ENCODE measurements around the gene DIP2C.

DNA sequence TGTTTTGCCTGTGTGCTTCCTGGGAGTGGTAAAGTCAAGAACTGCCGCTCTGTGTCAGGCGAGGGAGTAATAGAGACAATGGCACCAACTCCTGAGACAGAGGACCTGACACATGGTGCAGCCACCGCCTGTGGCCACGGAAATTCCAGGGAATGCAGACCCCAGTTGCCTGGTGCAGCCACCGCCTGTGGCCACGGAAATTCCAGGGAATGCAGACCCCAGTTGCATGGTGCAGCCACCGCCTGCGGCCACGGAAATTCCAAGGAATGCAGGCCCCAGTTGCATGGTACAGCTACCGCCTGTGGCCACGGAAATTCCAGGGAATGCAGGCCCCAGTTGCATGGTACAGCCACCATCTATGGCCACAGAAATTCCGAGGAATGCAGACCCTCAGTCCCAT lies 8.7 kb downstream of the DIP2C start:
- TF ChIP-seq, protein P1, sequence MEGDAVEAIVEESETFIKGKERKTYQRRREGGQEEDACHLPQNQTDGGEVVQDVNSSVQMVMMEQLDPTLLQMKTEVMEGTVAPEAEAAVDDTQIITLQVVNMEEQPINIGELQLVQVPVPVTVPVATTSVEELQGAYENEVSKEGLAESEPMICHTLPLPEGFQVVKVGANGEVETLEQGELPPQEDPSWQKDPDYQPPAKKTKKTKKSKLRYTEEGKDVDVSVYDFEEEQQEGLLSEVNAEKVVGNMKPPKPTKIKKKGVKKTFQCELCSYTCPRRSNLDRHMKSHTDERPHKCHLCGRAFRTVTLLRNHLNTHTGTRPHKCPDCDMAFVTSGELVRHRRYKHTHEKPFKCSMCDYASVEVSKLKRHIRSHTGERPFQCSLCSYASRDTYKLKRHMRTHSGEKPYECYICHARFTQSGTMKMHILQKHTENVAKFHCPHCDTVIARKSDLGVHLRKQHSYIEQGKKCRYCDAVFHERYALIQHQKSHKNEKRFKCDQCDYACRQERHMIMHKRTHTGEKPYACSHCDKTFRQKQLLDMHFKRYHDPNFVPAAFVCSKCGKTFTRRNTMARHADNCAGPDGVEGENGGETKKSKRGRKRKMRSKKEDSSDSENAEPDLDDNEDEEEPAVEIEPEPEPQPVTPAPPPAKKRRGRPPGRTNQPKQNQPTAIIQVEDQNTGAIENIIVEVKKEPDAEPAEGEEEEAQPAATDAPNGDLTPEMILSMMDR (IDR thresholded peaks at IDR 0.05) = no peak
- no peak for TF ChIP-seq EZH2 (IDR thresholded peaks at IDR 0.05; ENCODE audit: borderline replicate concordance, insufficient read depth, low read depth, low read length, poor library complexity, severe bottlenecking)
